Activated CD4-positive, alpha-beta T cell treated with anti-CD3 and anti-CD28 coated beads, Interleukin-2, amount 10 ng/mL, durations not matched to agents 24 days and 14 days (primary cell): ENCODE measurements around the gene GCHFR. TPM values are rescaled to one million over a fixed set of nuclear protein-coding genes. Genes with fewer than 3 reads are reported as not detected.

Source experiments
- DNase-seq: peaks from one replicate; pipeline ENCODE4 v3.0.0; 2022
- H3K27ac Mint-ChIP-seq: one replicate; pipeline ENCODE4 v1.8.0; 2022; ENCODE audit warnings: mild to moderate bottlenecking, mixed read lengths
- H3K27me3 Mint-ChIP-seq: one replicate; pipeline ENCODE4 v1.8.0; 2022; ENCODE audit warnings: mixed read lengths
- H3K36me3 Mint-ChIP-seq: one replicate; pipeline ENCODE4 v1.8.0; 2022; ENCODE audit warnings: low read depth, mild to moderate bottlenecking, mixed read lengths
- H3K4me1 Mint-ChIP-seq: one replicate; pipeline ENCODE4 v1.8.0; 2021; ENCODE audit warnings: mixed read lengths
- H3K4me3 Mint-ChIP-seq: one replicate; pipeline ENCODE4 v1.8.0; 2022; ENCODE audit warnings: mild to moderate bottlenecking, moderate library complexity, mixed read lengths
- H3K9me3 Mint-ChIP-seq: one replicate; pipeline ENCODE4 v1.8.0; 2021; ENCODE audit warnings: mixed read lengths
- intact Hi-C: fragments of 100-400 bp; cut with micrococcal nuclease; formaldehyde crosslinking; loops from one replicate; pipeline ENCODE4 v1.15.1; 2023
- total RNA-seq: library from RNA; stranded (reverse); gene quantifications from 2 replicates; pipeline ENCODE4 v1.2.3, GENCODE V29; 2022

The GCHFR gene
- total RNA-seq, 1 donor from 2014 or later = 34.7 TPM

- Mint-ChIP-seq H3K4me1 (peaks cover 21% of the 10 kb centered on the region), H3K27ac (peak overlapping the region; percentile 4), H3K27me3 (no peaks in the 10 kb centered on the region), H3K4me3 (no peak overlapping the region), H3K9me3 (no peaks in the 10 kb centered on the region), H3K36me3 (peaks cover 20% of the 10 kb centered on the region)
- no peak for DNase-seq
- intact Hi-C loops = no loop called here
Observed at GRCh38 chr15:40793216-40793989, 29.5 kb downstream of the GCHFR start.

GRCh38 chr15:40796041-40796440, 32.2 kb downstream of the GCHFR start:
- no peaks in the 10 kb centered on the region for H3K27me3 Mint-ChIP-seq
- no peak overlapping the region for H3K4me3 Mint-ChIP-seq
- no peaks in the 10 kb centered on the region for H3K9me3 Mint-ChIP-seq
- no peak overlapping the region for H3K27ac Mint-ChIP-seq
- no peak for DNase-seq
- peaks cover 17% of the 10 kb centered on the region for H3K4me1 Mint-ChIP-seq
- peaks cover 30% of the 10 kb centered on the region for H3K36me3 Mint-ChIP-seq
- intact Hi-C loops = no loop called here

GRCh38 chr15:40796512-40796911, 32.6 kb downstream of the GCHFR start:
- intact Hi-C loops = no loop called here
- H3K36me3 Mint-ChIP-seq = peaks cover 32% of the 10 kb centered on the region
- DNase-seq = no peak
- no peak overlapping the region for H3K4me3 Mint-ChIP-seq
- peaks cover 17% of the 10 kb centered on the region for H3K4me1 Mint-ChIP-seq
- no peak overlapping the region for H3K27ac Mint-ChIP-seq
- no peaks in the 10 kb centered on the region for H3K9me3 Mint-ChIP-seq
- no peaks in the 10 kb centered on the region for H3K27me3 Mint-ChIP-seq

GRCh38 chr15:40799523-40799922, 35.7 kb downstream of the GCHFR start:
- H3K27me3 Mint-ChIP-seq = no peaks in the 10 kb centered on the region
- DNase-seq = no peak
- intact Hi-C loops = no loop called here
- H3K4me3 Mint-ChIP-seq = no peak overlapping the region
- H3K27ac Mint-ChIP-seq = no peak overlapping the region
- no peaks in the 10 kb centered on the region for H3K9me3 Mint-ChIP-seq
- H3K4me1 Mint-ChIP-seq = peaks cover 12% of the 10 kb centered on the region
- H3K36me3 Mint-ChIP-seq = peaks cover 27% of the 10 kb centered on the region

GRCh38 chr15:40803076-40803475, 39.2 kb downstream of the GCHFR start:
- intact Hi-C loops = no loop called here
- peaks cover 29% of the 10 kb centered on the region for H3K36me3 Mint-ChIP-seq

GRCh38 chr15:40803688-40804087, 39.8 kb downstream of the GCHFR start:
- Mint-ChIP-seq H3K4me3 (no peak overlapping the region), H3K36me3 (peaks cover 23% of the 10 kb centered on the region), H3K27me3 (no peaks in the 10 kb centered on the region), H3K4me1 (peaks cover 16% of the 10 kb centered on the region), H3K9me3 (no peaks in the 10 kb centered on the region), H3K27ac (no peak overlapping the region)
- intact Hi-C loops = no loop called here
- no peak for DNase-seq

More at GRCh38 chr15:40803076-40803475, 39.2 kb downstream of the GCHFR start:
- no peak overlapping the region for H3K27ac Mint-ChIP-seq
- H3K9me3 Mint-ChIP-seq = no peaks in the 10 kb centered on the region
- no peak overlapping the region for H3K4me3 Mint-ChIP-seq
- DNase-seq = no peak
- H3K4me1 Mint-ChIP-seq = peaks cover 14% of the 10 kb centered on the region
- no peaks in the 10 kb centered on the region for H3K27me3 Mint-ChIP-seq

- Mint-ChIP-seq H3K36me3 (peaks cover 24% of the 10 kb centered on the region), H3K4me1 (peaks cover 16% of the 10 kb centered on the region), H3K4me3 (peak overlapping the region; percentile 93), H3K27ac (peak overlapping the region; percentile 96), H3K27me3 (no peaks in the 10 kb centered on the region), H3K9me3 (no peaks in the 10 kb centered on the region)
- no peak for DNase-seq
- intact Hi-C loops = loop anchor here (1.0 to 2.0 kb wide), 7 partner anchors 20 to 310 kb away; partner anchors contain the start of genes INO80, KNL1, RMDN3 and RPUSD2
Observed at GRCh38 chr15:40806672-40807027, 42.8 kb downstream of the GCHFR start.

- Mint-ChIP-seq H3K9me3 (no peaks in the 10 kb centered on the region), H3K4me3 (peak within 1 kb of the TSS; percentile 93), H3K27me3 (no peaks in the 10 kb centered on the region), H3K36me3 (peaks cover 24% of the 10 kb centered on the region), H3K4me1 (peaks cover 13% of the 10 kb centered on the region), H3K27ac (peak within 1 kb of the TSS; percentile 96)
- intact Hi-C loops = loop anchor here (1.0 to 2.0 kb wide), 7 partner anchors 20 to 309 kb away; partner anchors contain the start of genes INO80, KNL1, RMDN3 and RPUSD2
- peak; percentile 98 for DNase-seq
Observed at GRCh38 chr15:40807028-40807887, 43.4 kb downstream of the GCHFR start, which contains the start of the genes DNAJC17 and ZFYVE19. Gene DNAJC17 (minus strand): TSS chr15:40807473. CDS start chr15:40807446, 27 bp downstream. Gene ZFYVE19 (plus strand): TSS chr15:40807089. CDS start chr15:40807590, 501 bp downstream.

GRCh38 chr15:40807888-40808461, 44.1 kb downstream of the GCHFR start:
- intact Hi-C loops = loop anchor here (1.0 to 2.0 kb wide), 7 partner anchors 21 to 308 kb away; partner anchors contain the start of genes INO80, KNL1, RMDN3 and RPUSD2
- H3K27ac Mint-ChIP-seq = peak overlapping the region; percentile 96
- no peaks in the 10 kb centered on the region for H3K27me3 Mint-ChIP-seq
- peaks cover 26% of the 10 kb centered on the region for H3K36me3 Mint-ChIP-seq
- no peaks in the 10 kb centered on the region for H3K9me3 Mint-ChIP-seq
- peak overlapping the region; percentile 93 for H3K4me3 Mint-ChIP-seq
- peak; percentile 63 for DNase-seq
- H3K4me1 Mint-ChIP-seq = peaks cover 13% of the 10 kb centered on the region

- peak overlapping the region; percentile 41 for H3K27ac Mint-ChIP-seq
- H3K4me3 Mint-ChIP-seq = peak overlapping the region; percentile 93
- H3K4me1 Mint-ChIP-seq = peaks cover 13% of the 10 kb centered on the region
- intact Hi-C loops = no loop called here
- DNase-seq = no peak
- no peaks in the 10 kb centered on the region for H3K27me3 Mint-ChIP-seq
- H3K9me3 Mint-ChIP-seq = no peaks in the 10 kb centered on the region
- H3K36me3 Mint-ChIP-seq = peaks cover 26% of the 10 kb centered on the region
Observed at GRCh38 chr15:40808861-40809450, 45.1 kb downstream of the GCHFR start.

- intact Hi-C loops = no loop called here
- peaks cover 31% of the 10 kb centered on the region for H3K36me3 Mint-ChIP-seq
- H3K27ac Mint-ChIP-seq = peak overlapping the region; percentile 49
- no peak overlapping the region for H3K4me3 Mint-ChIP-seq
- H3K27me3 Mint-ChIP-seq = no peaks in the 10 kb centered on the region
- peaks cover 8% of the 10 kb centered on the region for H3K4me1 Mint-ChIP-seq
- no peak for DNase-seq
- no peaks in the 10 kb centered on the region for H3K9me3 Mint-ChIP-seq
Observed at GRCh38 chr15:40812721-40813425, 49.0 kb downstream of the GCHFR start.

- H3K36me3 Mint-ChIP-seq = peaks cover 28% of the 10 kb centered on the region
- H3K27me3 Mint-ChIP-seq = no peaks in the 10 kb centered on the region
- intact Hi-C loops = no loop called here
- H3K4me3 Mint-ChIP-seq = no peak overlapping the region
- no peak for DNase-seq
- H3K27ac Mint-ChIP-seq = no peak overlapping the region
- no peaks in the 10 kb centered on the region for H3K4me1 Mint-ChIP-seq
- no peaks in the 10 kb centered on the region for H3K9me3 Mint-ChIP-seq
Observed at GRCh38 chr15:40815042-40815698, 51.3 kb downstream of the GCHFR start.
